CD4-positive, alpha-beta T cell treated with Interleukin-15 for 4 hours (primary cell): ENCODE measurements around the gene RAB29.

Source experiments
- DNase-seq: peaks from one replicate; pipeline ENCODE4 v3.0.0-alpha.2; 2020; ENCODE audit warnings: low spot score

The RAB29 gene

GRCh38 chr1:205763980-205764379 is 11.3 kb downstream of the RAB29 start:
- DNase-seq, result no peak

- no peak for DNase-seq
Measured at GRCh38 chr1:205760606-205761005, 14.7 kb downstream of the RAB29 start.

- DNase-seq, result no peak
Measured at GRCh38 chr1:205756552-205756951, 18.7 kb downstream of the RAB29 start.

GRCh38 chr1:205754857-205755256 is 20.4 kb downstream of the RAB29 start:
- no peak for DNase-seq

GRCh38 chr1:205751036-205751651 is 24.1 kb downstream of the RAB29 start:
- no peak for DNase-seq

- DNase-seq, result peak; percentile 99
Measured at GRCh38 chr1:205750138-205751035, 24.9 kb downstream of the RAB29 start, which contains the start of gene NUCKS1. Gene NUCKS1 (minus strand): TSS chr1:205750182. CDS start chr1:205749973, 209 bp downstream.

GRCh38 chr1:205749234-205750137 is 25.8 kb downstream of the RAB29 start:
- DNase-seq, result peak; percentile 94

GRCh38 chr1:205748403-205749233 is 26.7 kb downstream of the RAB29 start:
- DNase-seq, result peak; percentile 9

- DNase-seq, result no peak
Measured at GRCh38 chr1:205746757-205747412, 28.4 kb downstream of the RAB29 start.

- no peak for DNase-seq
Measured at GRCh38 chr1:205744403-205744802, 30.9 kb downstream of the RAB29 start.

- DNase-seq, result no peak
Measured at GRCh38 chr1:205743977-205744376, 31.3 kb downstream of the RAB29 start.

- no peak for DNase-seq
Measured at GRCh38 chr1:205741681-205742080, 33.6 kb downstream of the RAB29 start.

GRCh38 chr1:205739348-205740160 is 35.7 kb downstream of the RAB29 start:
- DNase-seq, result no peak

GRCh38 chr1:205735218-205735617 is 40.1 kb downstream of the RAB29 start:
- DNase-seq, result peak; percentile 7

GRCh38 chr1:205733438-205734175 is 41.7 kb downstream of the RAB29 start:
- no peak for DNase-seq

- no peak for DNase-seq
Measured at GRCh38 chr1:205729945-205730610, 45.2 kb downstream of the RAB29 start.

- no peak for DNase-seq
Measured at GRCh38 chr1:205726619-205727125, 48.6 kb downstream of the RAB29 start.

- DNase-seq, result no peak
Measured at GRCh38 chr1:205725514-205725913, 49.8 kb downstream of the RAB29 start.
